GM21825 (cell line): ENCODE data around the gene HIP1R.

Source experiments
- ATAC-seq: cut with Tn5 transposase; IDR thresholded peaks from one replicate; pipeline ENCODE4 v1.9.1; 2021; ENCODE audit warnings: mild to moderate bottlenecking, moderate library complexity; ENCODE audit not compliant: unreplicated experiment

Gene HIP1R

GRCh38 chr12:122847921-122848421 lies 12.7 kb downstream of the HIP1R start:
- no peak for ATAC-seq

GRCh38 chr12:122848471-122849351 lies 13.5 kb downstream of the HIP1R start:
- ATAC-seq = no peak

- ATAC-seq = no peak
Measured at GRCh38 chr12:122849352-122850047, 14.2 kb downstream of the HIP1R start.

- ATAC-seq = no peak
Measured at GRCh38 chr12:122850048-122850445, 14.8 kb downstream of the HIP1R start.

- ATAC-seq = no peak
Measured at GRCh38 chr12:122850695-122851350, 15.6 kb downstream of the HIP1R start.

GRCh38 chr12:122851820-122852219 lies 16.6 kb downstream of the HIP1R start:
- no peak for ATAC-seq

- no peak for ATAC-seq
Measured at GRCh38 chr12:122852336-122853275, 17.3 kb downstream of the HIP1R start.

GRCh38 chr12:122853582-122854245 lies 18.5 kb downstream of the HIP1R start:
- no peak for ATAC-seq

- ATAC-seq = no peak
Measured at GRCh38 chr12:122854554-122854953, 19.3 kb downstream of the HIP1R start.

- no peak for ATAC-seq
Measured at GRCh38 chr12:122855071-122855829, 20.0 kb downstream of the HIP1R start.

- ATAC-seq = no peak
Measured at GRCh38 chr12:122855928-122856831, 20.9 kb downstream of the HIP1R start.

GRCh38 chr12:122856999-122857671 lies 21.9 kb downstream of the HIP1R start:
- no peak for ATAC-seq

GRCh38 chr12:122858171-122858570 lies 22.9 kb downstream of the HIP1R start:
- ATAC-seq = no peak

GRCh38 chr12:122858591-122859302 lies 23.5 kb downstream of the HIP1R start:
- no peak for ATAC-seq

GRCh38 chr12:122859303-122860039 lies 24.2 kb downstream of the HIP1R start:
- ATAC-seq = no peak
